HG03280 (cell line): ENCODE measurements around the gene GNG7.
A peak's percentile ranks its signal among the peaks of the same experiment; 100 is the strongest.
"Not testable (repeated sequence)": the region's sequence is repeated elsewhere in the genome, so short reads cannot be mapped to it uniquely, and the experiment has no call there.

Experiments used
- ATAC-seq: cut with Tn5 transposase; IDR thresholded peaks from one replicate; pipeline ENCODE4 v1.9.1; 2021; ENCODE audit warnings: mild to moderate bottlenecking, moderate library complexity; ENCODE audit not compliant: unreplicated experiment

The GNG7 gene

DNA sequence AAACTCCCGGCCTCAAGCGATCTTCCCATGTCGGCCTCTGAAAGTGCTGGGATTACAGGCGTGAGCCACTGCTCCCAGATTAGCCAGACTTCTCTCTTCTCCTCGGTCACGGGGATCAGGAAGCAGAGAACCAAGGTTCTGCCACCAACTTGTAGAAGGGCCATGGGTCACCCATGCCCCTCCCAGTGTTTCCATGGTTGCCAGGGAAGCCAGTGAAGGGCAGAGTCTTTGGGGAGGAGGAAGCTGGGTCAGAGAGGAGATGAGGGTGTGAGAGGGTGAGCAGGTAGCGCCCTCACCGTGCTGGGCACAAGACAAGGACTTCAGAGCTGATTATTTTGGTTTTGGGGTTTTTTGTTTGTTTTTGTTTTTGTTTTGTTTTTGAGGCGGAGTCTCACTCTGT is 77.1 kb downstream of the GNG7 start:
- no peak for ATAC-seq

DNA sequence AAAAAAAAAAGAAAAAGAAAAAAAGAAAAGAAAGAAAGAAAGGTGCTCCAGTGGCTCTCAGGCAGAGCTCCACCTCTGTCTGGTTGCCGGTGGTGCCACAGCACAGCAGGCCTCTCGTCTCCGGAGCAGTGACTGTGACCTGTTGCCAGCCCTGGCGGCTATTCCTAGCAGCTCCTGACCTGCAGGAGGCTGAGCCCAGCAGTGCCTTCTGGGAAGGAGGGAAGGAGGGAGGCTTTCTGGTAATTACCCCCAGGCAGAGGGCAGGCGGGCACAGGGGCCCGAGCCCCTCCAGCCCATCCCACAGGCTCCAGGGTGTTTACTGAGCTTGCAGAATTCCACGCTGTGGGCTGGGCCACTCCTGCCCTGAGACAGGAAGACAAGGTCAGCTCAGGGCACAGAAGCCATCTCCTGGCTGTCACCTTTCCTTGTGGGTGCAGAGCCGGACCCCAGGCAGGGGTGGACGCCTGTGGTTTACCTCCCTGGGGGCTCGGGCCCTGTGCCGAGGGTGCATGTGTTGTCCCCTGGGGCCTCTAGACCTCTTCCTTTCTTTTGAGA is 77.9 kb downstream of the GNG7 start:
- no peak for ATAC-seq

DNA sequence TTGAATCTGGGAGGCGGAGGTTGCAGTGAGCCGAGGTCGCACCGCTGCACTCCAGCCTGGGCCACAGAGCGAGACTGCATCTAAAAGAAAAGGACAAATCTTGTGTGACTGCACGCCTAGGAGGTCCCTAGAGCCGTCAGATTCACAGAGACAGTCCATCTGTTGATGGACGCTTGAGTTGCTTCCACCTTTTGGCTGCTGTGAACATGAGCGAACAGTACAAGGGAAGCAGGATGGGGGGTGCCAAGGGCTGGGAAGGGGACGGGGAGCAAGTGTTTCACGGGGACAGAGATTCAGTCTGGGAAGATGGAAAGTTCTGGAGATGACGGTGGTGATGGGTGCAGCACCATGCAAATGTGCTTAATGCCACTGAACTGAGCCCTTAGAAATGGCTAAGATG is 78.7 kb downstream of the GNG7 start:
- no peak for ATAC-seq

DNA sequence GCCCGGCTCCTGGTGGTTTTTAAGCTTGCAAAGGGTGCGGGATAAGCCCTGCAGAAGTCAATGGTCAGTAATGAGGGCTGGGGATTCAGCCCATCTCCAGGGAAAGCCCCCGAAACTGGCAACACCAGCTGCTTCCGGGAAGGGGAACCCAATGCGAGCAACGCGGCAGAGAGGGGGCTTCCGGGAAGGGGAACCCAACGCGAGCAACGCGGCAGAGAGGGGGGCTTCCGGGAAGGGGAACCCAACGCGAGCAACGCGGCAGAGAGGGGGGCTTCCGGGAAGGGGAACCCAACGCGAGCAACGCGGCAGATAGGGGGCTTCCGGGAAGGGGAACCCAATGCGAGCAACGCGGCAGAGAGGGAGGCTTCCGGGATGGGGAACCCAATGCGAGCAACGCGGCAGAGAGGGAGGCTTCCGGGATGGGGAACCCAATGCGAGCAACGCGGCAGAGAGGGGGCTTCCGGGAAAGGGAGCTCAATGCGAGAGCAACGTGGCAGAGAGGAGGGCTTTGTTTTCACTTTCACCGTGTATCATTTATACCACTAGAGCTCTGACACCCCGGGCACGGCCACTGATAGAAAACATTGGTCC is 80.0 kb downstream of the GNG7 start:
- not testable (repeated sequence) for ATAC-seq

DNA sequence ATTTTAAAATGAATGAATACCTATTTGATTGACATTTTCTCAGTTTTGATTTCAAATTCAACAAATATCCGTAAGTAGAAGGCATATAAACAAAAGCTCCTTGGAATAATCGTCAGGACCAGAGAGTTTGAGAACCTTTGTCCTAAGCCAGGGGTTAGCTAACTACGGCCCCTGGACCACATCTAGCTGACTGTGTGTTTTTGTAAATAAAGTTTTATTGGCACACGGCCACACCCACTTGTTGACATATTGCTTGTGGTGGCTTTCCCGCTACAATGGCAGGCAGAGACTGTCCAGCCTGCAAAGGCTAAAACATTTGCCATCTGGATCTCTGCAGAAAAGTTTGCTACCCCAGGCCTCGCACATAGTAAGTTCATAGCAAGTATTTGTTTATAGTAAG is 83.4 kb downstream of the GNG7 start:
- no peak for ATAC-seq

DNA sequence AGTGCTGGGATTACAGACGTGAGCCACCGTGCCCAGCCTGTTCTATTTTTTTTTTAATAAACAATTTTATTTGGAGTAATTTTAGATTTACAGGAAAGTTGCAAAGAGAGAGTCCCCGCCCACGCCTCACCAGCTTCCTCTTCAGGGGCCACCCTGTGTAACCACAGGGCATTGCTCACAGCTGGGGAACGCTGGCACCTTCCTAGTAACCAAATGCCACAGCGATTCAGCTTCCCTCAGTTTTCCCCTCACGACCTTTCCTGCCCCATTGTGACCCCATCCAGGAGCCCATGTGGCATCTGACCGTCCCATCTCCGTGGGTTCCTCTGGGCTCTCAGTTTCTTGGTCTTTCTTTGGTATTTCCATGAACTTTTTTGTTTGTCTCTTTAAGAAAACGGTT is 83.9 kb downstream of the GNG7 start:
- no peak for ATAC-seq

DNA sequence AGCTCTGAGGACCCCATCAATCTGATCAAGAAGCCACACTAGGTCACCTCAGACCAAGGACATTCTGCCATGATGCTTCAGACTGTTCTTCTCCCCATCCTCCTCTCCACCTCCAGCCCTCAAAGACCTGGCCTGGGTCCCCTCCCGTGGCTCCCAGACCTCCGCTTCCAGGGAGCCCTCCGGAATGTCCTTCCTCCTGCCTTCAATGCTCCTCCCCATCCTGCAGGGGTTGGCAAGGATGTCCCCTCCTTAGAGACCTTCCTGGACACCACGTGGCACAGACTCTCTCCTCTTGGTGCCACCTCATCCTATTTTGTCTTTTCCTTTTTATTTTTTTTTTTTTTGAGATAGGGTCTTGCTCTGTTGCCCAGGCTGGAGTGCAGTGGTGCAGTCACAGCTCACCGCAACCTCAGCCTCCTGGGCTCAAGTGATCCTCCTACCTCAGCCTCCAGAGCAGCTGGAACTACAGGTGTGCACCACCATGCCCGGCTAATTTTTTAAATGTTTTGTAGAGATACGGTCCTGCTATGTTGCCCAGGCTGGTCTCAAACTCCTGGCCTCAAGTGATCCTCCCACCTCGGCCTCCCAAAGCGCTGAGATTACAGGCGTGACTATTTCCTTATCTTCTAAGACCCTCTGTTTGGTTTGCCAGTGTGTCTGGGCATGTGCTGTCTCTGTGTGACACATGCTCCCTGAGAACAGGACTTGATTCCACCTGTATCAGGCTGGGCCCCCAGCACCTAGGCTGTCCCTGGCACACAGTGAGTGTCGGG is 84.9 kb downstream of the GNG7 start:
- ATAC-seq = no peak

DNA sequence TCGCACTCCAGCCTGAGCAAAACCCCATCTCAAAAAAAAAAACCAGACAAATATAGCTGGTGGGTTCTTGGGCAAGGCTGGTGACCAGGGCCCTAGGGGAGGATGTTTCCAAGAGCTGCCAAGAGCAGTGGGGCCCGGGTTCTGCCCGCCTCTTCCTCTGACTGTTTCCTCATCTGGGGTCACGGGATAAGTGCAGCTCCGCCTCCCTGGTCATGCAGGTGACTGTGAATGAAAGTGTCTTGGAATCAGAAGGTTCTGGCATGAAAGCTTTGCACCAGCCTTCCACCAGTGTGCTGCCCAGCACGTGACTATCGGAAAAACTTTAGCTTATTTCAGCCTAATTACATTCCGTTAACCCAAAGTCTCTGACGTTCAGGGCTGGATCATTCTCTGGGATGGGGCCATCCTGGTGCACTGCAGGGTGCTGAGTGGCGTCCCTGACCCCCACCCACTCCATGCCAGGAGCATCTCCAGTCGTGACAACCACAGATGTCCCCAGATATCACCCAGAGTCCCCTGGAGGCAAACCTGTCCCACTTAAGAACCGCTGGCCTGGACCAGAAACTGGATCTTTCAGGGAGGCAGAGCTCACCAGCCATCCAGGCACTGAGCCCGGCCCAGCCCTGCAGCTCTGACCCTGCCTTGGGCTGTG is 85.6 kb downstream of the GNG7 start:
- no peak for ATAC-seq

DNA sequence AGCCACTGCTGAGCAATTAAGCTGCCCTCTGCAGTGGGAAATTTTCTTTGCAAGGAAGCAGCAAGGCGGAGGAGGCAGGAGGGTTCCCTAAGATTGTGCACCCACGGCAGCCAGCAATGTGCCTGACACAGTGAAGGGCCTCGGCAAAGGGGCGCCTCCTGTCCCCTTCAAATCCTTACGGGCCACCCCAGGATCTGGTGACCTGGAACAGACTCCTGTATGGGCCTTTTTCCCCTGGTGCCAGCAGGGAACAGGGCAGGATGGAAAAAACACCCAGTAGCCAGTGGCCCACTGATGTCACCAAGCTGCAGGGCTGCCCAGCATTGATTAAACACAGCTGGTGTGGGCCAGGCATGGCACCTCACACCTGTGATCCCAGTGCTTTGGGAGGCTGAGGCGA is 86.7 kb downstream of the GNG7 start:
- no peak for ATAC-seq

DNA sequence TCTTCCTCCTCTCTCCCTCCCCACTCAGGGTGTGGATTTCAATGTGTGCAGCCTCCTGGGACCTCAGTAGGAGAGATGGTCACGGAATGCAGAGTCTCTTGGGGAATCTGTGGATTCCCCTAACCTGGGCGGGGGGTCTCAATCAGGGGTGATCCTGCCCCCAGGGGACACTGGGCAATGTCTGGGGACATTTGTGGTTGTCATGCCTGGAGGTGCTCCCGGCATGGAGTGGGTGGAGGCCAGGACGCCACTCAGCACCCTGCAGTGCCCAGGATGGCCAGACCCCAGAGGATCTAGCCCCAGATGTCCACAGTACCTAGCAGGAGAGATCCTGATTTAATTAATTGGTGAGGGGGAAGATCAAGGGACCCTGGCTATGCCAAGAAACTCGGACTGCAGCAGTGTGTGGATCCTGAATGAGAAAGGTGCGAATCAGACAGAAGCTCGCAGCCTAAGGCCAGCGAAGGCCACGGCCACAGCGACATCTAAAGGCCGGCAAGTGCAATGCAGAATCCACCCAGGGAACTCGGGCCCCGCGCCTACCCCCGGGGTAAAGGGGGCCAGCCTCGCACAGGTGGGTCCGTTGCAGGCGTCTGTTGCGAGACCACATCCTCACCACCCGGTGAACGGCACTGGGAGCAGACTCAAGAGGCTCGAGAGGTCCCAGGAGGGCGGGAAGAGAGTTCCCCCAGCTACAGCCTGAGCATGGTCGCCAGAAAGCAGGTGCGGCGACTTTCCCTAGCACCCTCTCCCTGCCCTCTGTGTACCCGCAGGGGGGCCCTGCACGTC is 88.8 kb downstream of the GNG7 start:
- ATAC-seq = no peak

DNA sequence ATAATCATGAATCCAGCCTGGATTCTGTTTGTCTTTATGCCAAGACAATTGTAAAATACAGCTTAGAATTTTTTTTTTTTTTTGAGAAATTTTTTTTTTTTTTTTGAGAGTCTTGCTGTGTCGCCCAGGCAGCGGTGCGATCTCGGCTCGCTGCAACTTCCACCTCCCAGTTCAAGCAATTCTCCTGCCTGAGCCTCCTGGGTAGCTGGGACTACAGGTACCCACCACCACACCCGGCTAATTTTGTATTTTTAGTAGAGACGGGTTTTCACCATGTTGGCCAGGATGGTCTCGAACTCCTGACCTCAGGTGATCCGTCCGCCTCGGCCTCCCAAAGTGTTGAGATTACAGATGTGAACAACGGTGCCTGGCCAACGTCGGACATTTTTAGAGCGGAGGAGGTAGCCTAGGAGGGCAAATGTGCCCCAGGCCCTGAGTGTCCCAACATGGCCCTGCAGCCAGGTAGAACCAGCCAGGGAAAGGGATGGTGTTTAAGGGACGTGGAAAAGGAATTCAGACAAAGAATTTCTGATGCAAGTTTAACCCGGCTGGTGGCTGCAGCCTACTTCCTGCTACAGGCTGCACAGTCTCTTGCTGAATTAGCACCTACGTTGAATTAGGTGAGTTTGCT is 89.8 kb downstream of the GNG7 start:
- no peak for ATAC-seq

DNA sequence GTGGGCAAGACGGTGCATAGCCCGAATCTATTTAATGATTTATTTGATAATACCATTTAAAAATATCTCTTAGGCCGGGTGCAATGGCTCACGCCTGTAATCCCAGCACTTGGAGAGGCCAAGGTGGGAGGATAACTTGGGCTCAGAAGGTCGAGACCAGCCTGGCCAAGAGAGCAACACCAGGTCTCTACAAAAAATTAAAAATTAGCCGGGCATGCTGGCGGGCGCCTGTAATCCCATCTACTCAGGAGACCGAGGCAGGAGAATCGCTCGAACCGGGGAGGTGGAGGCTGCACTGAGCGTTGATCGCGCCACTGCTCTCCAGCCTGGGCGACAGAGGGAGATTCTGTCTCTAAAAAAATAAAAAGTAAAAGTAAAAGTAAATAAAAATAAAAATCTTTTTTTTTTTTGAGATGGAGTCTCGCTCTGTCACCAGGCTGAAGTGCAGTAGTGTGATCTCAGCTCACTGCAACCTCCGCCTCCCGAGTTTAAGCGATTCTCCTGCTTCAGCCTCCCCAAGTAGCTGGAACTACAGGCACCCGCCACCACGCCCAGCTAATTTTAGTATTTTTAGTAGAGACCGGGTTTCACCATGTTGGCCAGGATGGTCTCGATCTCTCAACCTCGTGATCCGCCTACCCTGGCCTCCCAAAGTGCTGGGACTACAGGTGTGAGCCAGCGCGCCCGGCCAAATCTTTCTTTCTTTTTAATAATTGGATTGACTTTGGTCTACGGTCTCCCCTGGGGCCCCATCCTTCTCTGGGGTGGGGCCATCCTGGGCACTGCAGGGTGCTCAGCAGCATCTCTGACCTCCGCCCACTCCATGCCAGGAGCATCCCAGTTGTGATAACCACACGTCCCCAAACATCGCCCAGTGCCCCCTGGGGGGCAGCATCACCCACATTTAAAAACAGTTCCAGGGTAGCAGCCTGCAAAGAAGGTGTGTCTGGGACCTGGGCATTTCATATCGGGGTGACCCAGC is 90.7 kb downstream of the GNG7 start:
- ATAC-seq = no peak

DNA sequence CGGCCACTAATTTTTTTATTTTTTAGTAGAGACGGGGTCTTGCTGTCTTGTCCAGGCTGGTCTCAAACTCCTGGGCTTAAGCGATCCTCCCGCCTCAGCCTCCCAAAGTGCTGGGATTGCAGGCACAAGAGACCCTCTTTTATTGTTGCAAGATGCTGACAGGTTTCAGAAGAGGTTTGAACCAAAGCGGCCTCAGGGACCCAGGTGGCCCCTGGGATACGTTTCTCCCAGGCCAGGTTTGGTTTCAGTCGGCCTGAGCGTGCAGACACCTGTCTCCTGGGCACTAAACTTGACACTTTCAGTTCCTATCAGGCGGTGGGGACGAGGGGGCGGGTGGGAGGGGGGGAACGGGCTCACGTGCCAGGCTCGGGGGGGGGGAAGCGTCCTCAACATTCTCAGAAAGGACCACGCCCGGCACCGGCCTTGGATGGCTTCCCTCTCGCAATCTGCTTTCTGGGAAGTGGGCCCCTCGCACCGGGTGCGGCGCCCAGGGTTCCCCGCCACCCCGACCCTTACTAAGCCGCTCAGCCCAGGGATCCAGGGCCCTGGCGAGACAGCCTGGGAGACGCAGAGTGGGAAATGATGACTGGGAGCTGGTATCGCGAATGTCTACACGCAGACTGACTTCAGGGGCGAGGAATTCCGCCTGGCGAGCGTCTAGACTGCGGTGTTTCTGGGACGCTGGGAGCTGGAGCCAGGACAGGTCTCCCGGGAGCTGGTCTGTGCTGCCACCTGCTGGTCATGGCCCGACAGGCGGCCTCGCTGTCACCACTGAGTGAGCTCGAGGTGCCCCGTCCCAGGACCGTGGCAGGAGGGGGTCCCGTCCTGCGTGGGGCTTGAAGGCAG is 91.6 kb downstream of the GNG7 start:
- peak; percentile 36 for ATAC-seq

DNA sequence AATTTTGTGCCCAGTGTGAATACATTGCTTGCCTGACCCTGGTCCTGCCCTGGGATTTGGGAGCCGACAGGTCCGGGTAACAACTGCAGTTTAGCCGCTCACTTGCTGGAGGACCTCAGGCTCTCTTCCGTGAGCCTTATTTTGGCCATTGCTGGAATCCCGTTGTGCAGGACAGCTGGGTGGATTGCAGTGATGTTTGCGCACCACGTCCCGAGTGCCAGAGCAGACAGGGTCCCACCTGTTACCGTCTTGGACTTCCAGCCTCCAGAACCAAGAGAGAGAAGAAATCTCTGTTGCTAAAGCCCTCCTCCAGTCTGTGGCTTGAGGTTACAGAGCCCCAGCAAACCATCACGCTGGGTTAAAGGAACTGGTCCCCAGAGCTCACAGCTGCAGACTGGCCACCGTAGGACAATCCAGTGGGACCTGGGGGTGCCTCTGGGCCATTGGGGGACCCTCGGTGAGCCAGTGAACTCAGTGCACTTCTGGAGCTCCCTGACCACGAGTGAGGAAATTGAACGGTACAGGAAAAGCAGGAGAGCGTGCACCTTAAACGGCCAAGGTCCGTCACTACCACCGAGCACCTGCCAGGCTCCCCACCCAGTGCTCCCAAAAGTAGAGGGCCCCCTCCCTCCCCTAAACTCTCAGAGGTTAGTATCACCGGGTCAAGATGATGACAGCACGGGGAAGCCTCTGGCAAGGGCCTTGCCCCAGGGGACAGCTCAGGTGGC is 92.9 kb downstream of the GNG7 start:
- no peak for ATAC-seq

DNA sequence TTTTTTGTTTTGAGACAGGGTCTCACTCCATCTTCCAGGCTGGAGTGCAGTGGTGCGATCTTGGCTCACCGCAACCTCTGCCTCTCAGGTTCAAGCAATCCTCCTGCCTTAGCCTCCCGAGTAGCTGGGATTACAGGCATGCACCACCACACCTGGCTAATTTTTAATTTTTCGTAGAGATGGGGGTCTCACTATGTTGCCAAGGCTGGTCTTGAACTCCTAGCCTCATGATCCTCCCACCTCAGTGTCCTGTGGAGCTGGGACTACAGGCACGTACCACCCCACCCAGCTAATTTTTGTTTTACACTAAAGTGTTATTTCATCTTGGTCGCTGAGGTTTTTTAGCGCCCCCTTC is 93.5 kb downstream of the GNG7 start:
- ATAC-seq = not testable (repeated sequence)

DNA sequence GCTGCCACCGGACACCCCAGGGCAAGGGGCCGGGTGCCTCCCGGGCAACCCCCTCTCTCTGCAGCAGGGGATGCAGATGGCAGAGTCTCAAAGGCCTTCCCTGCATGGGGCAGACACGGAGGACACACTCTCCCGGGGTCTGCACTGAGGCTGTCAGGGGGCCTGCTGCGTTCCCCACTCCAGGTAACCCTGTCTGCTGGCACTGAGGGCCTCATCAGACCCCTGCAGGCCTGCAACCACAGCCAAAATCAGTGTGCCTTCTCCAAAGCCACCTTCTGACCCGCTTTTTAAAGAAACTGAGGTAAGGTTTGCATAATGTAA is 93.9 kb downstream of the GNG7 start:
- no peak for ATAC-seq

DNA sequence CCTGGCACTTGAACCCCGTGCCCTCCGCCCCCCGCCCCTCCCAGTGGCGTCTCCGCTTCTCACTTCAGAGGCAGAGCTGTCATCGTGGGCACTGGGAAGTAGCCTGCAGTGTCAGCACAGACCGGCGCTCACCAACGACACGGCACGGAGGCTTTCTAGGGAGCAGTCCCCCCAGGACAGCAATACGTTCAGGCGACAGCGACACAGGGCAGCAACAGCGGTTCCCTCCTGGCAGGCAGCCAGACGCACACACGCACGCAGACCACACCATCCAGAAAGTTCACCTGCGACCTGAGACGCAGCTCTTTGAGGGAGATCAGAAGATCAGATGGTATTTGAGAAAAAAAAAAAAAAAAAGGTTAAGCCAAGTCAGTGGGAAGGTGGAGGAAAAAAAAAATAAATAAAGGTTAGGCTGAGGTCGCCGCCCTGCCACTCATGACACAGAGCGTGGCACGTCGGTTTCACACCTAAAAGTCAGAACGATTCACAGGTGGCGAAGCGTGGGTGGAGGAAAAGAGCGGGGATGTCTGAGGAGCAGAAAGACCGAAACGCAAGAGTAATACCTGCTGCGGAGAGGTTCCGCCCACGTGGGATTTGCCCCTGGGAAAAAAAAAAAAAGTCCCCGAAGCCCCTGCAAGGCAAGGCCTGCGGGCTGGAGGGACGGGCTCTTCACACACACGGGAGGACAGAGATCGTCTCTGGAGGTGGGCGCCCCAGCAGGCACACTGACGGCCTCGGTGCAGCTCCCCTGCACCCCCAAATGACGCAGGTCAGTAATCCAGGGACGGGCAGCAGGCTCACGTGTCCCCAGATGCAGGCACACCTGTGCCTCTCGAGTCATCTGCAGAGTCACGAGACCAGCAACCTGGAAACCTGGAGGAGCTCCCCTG is 94.5 kb downstream of the GNG7 start:
- ATAC-seq = peak; percentile 46
